GM18858 (cell line): ENCODE results near the gene EFNA5.

ENCODE experiments used
- ATAC-seq: cut with Tn5 transposase; IDR thresholded peaks from one replicate; pipeline ENCODE4 v1.9.1; 2021; ENCODE audit not compliant: unreplicated experiment

EFNA5 gene

DNA sequence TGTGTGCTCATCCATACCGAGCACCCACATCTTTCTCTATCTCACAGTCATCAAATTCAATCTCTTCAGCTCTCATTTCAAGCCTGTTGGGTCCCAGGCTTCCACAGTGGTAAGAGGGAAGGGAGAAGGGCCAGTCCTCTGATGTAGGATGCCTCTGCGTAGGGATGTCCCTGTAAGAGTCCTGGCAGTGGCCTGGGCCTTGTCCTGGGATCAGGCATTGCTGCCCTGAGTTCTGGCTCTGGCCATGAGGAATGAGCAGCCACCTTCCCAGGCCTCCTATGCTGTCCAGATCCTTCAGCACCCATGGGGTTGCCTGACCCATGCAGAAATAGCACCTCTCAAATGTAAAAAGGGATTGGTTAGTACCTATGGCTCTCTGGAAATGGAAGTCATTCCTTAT, 121.2 kb downstream of the EFNA5 start:
- no peak for ATAC-seq

DNA sequence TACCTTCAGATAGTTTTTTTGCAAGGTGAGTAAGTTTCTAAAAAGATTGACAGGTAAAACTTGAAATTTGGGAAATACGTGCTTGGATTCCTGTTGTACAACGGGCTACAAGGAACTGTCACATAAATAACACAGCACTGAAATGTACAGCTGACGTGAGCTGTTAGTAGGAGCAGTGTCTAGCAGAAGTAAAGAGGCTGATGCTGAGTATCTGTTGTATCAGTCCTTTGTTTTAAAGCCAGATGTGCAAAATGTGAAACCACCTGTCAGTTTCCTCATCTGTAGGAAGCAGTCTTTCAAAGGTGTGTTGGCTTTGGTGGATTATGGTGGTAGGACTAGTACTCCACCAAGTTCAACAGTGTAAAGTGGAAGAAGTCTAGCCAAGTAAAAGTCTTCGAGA, 122.3 kb downstream of the EFNA5 start:
- ATAC-seq = no peak

DNA sequence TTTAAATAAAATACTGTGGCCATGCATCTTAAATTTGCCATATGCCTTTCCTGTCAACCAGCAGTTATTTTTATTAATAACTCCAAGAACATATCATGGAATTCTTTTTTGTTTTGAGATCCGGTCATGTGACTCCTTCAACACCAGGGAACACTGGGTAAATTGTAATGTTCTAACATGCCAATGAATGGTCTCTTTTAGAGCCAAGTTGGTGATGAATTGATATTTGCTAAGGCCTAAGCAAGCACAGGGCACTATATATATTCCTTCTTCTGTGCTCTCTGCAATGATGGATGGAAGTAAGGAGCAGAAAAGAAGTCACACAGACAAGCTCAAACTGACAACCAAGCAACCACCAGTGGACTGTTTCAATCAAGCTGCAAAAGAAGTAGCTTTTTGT, 124.0 kb downstream of the EFNA5 start:
- ATAC-seq = no peak

DNA sequence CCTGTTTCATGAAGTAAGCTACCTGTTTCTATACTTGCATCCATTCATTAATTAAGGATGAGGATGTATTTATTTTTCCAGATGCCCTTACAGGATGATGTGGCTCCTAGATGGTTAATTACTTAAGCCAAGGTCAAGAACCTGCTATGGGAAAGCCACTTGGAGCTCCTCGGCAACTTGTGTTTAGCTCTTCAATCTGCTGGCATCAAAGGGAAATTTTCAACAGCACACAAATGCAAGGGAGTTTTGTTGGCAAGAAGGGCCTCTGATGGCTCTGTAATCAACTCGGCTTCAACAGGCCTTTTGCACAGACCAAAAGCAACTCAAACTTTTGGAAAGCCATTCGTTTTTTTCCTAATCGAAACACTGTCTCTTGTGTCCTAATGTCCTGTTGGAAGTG, 125.3 kb downstream of the EFNA5 start:
- ATAC-seq = no peak

DNA sequence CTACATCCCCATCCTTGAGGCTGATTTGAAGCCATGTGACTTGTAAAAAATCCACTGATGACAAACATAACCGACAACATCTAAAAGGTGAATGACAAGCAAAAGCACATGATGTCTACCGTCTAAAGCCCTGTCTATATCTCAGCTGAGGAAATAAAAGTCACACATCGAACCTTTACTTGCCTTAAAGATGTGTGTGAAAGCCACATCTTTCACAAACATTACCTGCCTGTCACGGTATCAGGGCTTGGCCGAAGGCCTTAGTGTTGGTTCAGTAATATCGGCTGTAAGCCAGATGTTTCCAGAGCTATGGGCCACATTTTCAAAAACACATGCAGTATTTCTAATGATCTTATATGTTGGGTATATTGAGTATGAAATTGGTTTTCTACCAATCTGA, 125.8 kb downstream of the EFNA5 start:
- ATAC-seq = no peak

DNA sequence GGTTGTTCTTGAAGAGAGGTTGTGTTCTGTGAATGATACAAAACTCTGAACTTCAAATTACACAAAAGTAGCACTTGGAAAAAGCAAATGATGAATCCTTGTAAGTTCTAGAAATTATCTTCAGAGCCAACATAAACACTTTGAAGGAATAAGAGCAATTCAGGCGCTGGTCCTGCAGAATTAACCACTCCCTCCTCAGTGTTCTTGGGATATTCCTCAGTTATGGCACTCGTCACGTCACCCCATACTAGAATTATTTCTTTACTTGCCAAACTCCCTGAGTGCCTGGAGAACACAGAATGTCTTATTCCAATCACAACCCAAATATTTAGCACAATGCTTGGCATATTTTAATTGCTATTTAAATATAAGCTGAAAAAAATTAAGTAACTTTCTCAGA, 126.3 kb downstream of the EFNA5 start:
- ATAC-seq = no peak

DNA sequence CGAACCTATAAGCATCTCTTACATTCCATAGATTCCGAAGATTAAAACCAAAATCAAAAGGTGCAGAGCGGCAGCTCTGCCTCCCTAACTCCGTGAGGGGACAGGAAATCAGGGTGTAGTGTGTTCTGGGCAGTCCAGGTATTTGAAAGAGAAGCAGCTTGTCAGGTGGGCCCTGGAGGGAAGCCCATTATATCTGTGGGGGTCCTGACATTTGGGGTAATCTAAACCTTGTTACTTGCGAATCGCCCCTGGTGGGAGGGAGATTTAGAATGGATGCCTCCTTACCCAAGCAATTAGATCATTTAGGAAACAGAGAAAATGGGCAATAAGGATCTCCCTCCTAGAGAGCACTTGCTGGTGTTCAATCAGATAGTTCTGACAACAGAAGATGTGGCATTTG, 126.9 kb downstream of the EFNA5 start:
- ATAC-seq = no peak

DNA sequence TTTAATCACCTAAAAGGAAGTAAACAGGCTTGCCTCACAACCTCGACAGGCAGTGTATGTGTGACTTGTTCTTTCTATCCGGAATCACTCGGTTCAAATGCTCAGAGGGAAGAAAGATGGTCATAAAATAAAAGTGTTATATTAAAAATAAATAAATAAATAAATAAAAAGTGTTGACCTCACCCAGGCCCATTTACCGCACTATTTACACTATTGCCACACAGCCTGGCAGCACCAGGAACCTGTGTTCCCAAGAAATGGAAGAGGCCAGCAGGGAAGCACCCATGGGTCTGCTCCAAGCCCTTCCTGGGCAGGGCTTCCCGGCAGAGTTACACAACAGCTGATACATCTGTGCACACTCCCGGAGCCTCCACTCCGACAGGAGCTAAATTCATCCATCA, 127.9 kb downstream of the EFNA5 start:
- ATAC-seq = no peak

DNA sequence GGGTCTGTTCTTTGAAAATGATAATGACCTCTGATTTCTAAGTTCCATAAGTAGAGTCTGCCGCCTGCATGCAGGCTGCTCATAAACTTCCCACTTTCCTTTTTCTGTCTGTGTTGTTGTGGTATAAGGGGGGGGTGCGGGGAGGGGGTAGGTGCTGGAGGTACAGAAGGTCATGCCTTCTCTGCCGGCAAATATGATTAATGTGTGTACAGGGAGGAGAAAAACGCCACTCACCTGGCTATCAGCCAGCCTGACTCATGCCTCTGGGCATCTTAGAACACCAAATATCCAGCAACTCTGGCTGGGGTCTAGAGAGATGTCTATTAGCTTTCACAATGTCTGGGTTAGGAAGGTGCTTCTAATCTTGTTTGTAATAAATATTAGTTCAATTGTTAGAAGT, 128.3 kb downstream of the EFNA5 start:
- ATAC-seq = peak; percentile 48

DNA sequence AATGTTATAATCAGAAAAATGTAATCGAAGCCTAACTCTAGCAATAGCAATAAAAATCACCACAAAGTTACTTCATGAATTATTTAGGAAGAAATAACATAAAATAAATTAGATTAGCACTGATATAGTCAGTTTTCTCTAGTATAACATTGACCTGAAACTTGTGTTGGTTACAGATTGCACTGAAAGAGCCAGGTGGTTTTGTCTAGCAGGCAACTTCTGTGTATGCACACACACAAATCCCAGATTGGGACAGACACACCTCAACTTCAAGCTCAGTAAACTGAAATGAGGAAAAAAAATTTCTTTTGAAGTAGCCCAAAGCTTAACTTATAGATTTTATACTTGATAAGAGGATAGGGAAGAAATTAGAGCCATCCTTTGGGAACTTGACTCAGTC, 129.3 kb downstream of the EFNA5 start:
- ATAC-seq = peak; percentile 39

DNA sequence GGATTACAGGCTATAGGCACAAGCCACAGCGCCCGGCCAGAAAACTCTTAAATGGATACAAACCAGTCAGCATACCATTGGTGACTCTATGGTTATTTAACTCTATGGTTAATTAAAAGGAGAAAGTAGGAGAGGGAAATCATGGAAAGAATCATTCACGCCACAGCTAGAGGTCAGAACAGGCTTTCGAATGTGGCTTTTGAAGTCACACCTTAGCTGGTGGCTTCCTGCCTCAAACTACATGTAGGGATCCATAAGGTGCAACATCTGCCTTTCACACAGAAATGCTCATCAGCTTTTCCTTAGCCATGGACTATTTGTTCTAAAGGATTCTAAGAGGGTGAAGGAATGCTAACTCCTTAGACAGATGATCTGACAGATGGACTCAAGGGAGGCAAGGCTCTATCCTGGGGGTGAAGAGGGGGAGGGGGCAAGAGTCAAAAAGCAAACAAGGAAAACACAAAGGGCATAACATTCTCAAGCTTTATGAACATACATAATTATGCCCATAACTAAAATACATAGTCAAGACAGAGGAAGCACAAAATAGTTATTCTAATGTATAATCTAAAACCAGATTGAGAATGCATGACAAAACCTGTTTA, 130.9 kb downstream of the EFNA5 start:
- no peak for ATAC-seq

DNA sequence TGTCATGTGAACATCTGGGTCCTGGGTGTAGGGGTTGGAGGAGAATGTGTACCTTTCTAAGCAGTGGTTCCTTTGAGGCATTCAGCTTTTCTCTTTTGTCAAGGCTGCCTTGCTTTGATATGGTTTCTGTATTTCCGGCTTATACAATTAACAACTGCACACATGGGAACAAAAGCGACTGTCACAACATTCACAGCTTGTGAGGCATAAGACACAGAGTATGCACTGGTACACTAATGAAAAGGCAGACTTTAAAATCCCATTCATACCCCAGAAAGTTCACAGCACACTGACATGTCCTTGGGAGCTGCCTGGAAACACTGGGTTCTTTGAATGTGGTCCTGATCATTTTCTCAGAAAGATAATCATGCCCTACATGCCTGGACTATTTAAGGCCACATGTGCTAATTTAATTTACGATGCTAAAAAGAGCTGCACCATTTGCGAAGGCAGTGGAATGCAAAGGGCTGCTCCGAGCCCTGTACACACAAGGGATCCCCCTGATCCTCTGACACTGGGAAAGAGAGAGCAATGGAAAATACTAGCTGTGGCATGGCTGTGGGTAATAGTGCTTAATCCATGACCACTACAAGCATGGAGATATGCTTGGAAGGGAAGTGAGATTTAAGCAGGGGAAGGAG, 131.8 kb downstream of the EFNA5 start:
- no peak for ATAC-seq

DNA sequence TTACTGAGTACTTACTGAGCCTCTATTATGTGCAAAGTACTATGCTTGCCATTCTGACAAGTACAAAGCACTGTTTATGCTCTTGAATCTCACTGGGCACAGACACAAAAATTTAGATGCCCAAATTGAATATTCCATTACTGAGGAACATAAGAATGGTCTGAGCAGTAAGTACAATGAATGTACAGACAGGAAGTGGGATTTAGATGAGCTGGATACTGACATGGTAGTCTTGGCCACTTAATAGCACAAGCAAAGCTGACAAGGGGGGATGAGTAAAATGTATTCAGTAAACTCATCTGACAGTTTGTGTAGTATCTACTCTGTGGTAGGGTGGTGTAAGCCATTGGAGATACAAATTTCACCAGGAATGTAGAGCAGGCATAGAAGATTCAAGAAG, 132.4 kb downstream of the EFNA5 start:
- no peak for ATAC-seq

DNA sequence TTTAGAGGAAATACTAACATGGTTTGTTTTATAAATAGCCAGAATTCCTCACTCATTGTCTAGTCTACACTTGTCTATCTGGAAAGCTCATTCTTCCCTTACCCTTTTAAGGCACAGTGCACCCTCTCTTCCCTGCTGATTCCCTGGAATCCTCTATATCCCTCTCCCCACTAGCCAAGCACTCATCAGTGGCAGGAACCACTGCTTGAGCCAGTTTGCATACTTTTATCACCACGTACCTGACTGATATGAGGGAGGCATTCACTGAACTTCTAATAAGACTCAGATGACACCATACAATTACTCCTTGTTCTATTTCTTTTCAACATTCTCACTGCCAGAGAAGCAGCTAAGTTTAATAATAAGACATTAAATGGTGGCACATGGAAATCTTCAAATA, 134.9 kb downstream of the EFNA5 start:
- no peak for ATAC-seq

DNA sequence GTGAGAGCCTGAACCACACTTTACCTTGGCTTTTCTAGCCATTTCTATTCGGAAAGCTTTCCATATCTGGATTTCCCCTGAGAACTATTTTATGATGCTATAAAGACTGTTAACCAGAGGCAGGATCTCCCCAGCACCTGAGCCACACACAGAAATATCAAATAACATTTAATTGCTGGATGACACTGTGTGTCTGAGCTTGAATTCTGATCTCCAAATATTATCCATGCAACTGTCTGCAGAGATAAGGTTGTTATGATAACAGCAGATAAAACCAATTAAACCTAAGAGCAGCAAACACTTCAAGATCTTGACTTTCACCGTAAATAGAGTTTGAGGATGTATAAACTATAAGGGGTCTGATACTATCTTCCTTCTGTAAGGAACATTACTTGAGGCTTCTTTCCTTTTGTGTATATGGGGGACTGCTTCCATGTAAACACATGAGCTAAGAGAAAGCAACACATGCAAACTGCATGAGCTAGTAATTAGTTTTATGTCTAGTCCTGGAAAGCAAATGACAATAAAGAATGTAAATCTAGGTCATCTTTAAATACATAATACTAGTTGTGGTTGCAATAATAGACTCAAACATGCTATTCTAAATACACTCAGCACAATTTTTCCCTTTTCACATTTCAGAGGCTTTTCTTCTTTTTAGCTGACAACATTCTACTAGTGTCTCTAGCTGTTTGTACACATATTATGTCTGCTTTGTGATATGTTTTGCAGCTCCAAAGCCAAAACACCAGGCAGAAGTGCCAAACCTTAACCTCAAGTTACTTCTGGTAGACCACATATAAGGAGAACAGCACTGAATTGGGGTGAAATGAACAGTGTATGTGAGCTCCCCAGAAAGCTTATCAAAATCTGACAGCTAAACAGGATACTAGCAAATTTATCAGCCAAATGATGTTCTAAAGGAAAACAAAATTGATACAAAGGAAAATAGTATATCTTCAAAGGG, 136.5 kb downstream of the EFNA5 start:
- no peak for ATAC-seq

DNA sequence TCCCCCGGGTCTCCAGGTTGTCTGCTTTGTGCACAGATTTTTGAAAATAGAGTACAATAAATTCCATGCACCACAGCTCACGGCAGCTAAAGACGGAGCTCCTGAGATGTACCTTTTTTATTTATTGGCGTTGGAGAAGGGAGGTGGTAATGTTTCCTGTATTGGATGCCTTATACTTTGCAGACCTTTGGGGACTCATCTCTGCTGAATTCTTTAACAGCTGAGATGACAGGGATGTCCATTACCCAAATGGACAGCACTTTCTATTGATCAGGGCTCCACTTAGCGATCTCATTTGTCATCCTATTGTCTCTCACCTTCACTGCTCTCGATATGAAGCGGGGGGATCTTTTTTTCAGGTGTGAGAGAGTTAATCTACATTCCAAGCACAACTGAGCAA, 137.8 kb downstream of the EFNA5 start:
- ATAC-seq = no peak

DNA sequence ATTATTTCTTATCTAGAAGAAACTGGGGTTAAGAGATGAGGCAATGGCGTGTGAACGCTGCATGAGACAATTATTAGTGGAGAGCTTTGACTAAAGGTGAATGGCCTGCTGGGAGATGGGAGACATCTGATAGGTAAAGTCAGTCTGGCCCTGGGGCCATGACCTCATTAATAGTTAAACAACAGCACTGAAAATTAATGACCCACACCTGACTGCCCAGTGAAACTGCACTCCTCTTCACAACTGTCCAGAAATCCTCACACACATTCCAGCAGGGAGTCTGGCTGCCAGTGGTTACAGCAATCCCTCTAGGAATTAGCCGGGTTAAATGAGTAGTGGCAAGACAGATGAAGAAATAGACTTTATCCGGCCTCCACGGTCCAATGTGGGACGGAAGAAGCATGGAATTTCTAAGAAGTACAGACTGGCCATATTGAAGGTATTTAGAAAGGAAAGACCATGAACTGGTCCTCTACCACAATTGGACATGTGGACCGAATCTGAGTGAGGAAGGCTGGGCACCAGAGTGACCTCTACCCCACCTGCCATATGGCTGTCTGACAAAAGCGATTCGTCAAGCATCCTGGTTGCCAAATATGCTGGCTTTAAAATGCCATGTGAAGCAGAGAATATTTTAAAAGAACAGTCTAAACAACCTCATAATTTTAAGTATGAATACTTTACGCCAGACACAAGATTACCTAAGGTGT, 138.4 kb downstream of the EFNA5 start:
- ATAC-seq = no peak

DNA sequence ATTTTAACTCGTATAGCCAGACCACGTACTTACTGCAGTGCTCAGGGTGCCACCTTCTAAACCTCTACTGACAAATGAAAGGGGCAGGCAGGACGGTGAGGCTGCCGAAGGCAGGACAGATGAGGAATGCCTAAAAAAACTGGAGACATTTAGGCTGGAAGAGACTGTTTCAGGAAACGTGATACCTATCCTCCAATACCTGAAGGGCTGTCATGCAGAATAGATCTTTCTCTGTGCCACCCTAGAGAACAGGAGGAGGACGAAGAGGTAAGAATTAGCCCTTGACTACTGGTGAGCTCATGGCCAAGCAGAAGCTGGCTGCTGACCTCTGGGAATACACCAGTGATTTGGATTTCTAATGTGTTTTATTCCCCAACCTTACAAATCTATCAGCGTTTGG, 139.4 kb downstream of the EFNA5 start:
- ATAC-seq = no peak

DNA sequence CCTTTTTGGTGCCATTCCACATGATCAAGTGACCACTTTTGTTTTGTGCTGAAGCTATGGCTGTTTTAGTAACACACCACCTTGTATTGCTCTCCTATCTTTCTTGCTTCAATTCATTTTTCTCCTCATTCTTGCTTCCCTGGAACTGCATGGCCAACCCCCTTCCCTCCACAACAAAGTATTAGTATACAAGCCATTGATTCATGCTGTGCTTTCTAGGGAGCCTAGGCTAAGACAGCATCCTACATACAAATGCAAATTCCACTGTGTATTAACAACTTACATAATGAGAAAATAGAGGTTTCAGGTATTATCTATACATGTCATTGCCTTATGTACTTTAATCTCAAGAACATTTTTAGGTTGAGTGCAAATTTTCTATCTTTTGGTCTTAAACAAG, 141.1 kb downstream of the EFNA5 start:
- ATAC-seq = no peak

DNA sequence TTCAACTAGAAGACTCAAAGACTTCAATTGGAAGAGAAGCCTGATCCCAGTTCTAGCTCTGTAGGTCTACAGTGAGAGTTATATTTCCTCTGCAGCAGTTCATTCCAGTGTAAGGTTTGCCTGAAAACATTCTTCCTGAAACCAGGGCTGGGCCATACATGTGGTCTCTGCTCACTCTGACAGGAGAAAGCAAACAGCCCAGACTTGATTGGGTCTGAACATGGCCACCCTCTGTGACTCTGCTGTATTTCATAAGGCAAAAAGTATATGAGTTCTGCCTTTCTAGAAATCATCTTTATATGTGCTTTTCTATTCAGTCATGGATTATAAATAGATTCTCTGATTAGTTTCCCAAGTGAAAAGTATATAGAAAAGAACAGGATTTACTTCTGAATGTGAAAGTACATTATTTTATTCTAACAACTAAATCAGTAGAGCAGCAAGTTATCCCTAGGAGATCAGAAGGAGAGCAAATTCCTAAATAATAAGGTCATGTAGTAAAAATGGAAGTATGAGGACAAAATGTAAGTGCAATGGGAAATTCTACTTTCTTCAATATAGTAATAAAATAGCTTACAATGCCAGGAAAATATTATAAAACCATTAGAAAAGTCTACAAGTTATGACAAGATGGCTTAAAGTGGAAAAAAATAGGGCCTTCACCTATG, 144.3 kb downstream of the EFNA5 start:
- ATAC-seq = no peak

DNA sequence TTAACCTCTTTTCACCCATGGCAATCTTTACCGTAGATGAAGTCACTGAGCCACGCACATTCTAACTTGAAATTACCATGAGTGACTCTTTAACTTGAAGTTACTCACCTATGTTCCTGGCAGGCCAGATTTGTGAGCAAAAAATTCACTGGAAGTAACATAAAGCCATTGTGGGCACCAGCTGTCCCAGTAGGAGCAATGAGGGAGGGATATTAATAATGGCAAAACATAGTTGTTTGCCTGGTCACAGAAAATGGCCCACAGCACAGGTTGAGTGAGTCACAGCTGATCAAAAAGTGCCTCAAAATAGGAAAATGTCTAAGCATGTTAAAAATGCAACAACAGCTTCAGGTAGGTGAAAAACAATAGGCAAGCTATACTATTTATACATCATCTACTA, 146.6 kb downstream of the EFNA5 start:
- no peak for ATAC-seq
